GF-D8 (cell line): ENCODE measurements around the gene MICAL3.
"Not testable (repeated sequence)": the region's sequence is repeated elsewhere in the genome, so short reads cannot be mapped to it uniquely, and the experiment has no call there.

Source experiments
- DNase-seq: peaks from one replicate; lab custom pipeline; 2025; lab: John Stamatoyannopoulos, UW

MICAL3 gene

DNA sequence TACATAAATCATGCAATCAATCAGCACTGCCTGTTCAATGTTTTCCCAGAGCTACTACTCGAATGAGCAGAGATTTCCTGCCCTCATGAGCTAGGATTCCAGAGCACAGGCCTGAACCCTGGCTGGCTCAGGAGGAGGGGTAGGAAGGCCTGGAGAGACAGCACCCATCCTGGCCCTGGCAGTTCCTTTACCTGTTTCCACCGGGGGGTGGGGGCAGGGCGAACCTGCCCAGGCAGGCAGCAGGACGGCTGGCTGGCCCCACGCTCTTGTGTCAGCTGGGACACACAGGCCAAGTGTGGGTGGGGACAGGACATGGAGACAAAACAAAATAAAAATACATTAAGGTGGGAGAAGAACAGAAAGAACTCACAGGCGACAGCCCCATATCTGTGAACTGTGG lies 140.3 kb downstream of the MICAL3 start:
- no peak for DNase-seq

DNA sequence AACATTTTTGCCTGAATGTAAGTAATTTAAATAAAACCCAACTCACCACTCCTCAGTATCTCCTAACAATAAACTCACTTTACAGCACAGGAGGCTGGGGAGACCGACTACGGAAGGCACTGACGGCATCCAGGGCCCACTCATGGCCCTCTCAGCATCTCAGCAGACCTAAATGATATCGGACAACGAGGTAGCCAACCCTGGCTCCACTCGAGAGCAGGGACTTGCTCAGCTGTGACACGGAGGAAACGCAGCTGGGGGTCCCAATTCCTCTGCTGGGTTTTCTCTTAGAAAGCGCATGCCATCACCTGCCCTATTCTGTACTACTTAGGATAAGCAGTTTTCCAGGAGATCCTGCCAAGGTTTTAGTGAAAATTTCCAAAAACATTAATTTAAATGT lies 141.0 kb downstream of the MICAL3 start:
- DNase-seq: no peak

GRCh38 chr22:17882727-17883126 lies 141.6 kb downstream of the MICAL3 start:
- DNase-seq: no peak

DNA sequence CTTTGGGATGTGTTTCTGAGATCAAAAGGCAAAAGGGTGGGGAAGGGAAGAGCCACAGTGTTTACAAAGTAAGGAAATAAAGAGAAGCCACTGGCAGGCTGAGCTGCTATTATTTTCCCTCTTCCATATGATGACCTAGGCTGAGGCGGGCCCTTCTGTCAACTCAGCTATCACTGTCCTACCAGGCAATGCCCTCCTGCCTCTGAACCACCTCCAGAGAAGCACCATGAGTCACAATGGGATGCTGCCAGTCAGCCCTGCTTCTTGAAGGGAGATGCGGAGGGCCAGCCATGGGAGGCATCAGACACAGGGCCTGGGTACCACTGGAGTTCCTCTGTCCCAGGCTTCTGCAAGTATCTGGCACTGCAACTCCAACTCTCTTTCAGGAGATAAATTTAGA lies 142.2 kb downstream of the MICAL3 start:
- no peak for DNase-seq

GRCh38 chr22:17881366-17881765 lies 143.0 kb downstream of the MICAL3 start:
- no peak for DNase-seq

GRCh38 chr22:17880468-17880867 lies 143.9 kb downstream of the MICAL3 start:
- no peak for DNase-seq

GRCh38 chr22:17880020-17880419 lies 144.3 kb downstream of the MICAL3 start:
- no peak for DNase-seq

DNA sequence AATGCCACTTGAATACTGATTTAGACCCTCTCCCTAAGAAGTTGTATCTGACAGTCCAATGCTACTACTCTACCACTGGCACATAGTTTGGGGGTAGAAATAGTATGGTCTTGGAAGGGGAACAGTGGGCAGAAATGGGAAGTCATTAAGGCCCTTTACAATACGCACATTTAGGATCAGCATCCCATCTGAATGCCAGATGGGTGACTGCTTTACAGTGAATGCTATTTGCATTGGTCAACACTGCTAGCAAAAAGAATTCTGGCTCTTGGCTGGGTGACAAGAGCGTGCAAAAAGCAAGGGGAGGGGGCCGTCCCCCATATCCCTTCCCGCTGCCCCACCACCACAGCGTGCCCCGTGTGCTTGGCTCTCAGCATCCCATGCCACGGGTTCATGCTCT lies 145.4 kb downstream of the MICAL3 start:
- DNase-seq: no peak

GRCh38 chr22:17878186-17878694 lies 146.1 kb downstream of the MICAL3 start:
- no peak for DNase-seq

DNA sequence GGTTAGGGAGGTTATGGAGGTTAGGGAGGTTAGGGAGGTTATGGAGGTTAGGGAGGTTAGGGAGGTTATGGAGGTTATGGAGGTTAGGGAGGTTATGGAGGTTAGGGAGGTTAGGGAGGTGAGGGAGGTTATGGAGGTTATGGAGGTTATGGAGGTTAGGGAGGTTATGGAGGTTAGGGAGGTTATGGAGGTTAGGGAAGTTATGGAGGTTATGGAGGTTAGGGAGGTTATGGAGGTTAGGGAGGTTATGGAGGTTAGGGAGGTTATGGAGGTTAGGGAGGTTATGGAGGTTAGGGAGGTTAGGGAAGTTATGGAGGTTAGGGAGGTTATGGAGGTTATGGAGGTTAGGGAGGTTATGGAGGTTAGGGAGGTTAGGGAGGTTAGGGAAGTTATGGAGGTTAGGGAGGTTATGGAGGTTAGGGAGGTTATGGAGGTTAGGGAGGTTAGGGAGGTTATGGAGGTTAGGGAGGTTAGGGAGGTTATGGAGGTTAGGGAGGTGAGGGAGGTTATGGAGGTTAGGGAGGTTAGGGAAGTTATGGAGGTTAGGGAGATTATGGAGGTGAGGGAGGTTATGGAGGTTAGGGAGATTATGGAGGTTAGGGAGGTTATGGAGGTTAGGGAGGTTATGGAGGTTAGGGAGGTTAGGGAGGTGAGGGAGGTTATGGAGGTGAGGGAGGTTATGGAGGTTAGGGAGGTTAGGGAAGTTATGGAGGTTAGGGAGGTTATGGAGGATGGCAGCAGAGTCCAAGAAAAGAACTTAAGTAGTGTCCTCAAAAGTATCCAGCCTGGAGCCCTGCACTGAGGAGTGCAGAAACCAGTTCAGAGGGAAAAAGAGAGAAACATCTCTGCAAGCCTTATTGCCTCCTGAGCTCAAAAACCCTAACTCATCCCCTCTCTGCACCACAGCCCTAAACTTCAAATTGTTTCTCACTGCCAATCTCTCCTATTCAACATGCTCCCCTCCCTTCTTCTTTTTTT lies 147.2 kb downstream of the MICAL3 start:
- DNase-seq: not testable (repeated sequence)

- DNase-seq: no peak
Observed at GRCh38 chr22:17876306-17876831, 148.0 kb downstream of the MICAL3 start.

GRCh38 chr22:17875631-17876030 lies 148.7 kb downstream of the MICAL3 start:
- no peak for DNase-seq

DNA sequence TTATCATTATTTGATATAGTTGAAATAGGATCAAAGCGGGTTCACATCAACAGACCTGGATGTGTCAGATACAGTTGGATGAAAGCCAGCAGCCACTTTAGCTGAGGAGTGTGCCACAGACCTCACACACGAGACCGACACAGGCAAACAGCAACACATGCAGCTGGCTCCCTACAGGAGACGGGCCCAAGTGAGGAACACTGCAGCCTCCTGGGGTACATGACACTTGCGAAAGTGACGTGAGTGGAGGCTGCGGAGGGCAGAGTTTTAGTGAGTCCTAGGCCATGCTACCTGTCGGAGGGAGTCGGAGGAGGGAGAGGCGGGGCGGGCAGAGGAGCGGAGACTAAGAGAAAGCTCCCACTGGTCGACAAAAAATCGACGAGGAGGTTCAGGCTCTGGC lies 149.2 kb downstream of the MICAL3 start:
- no peak for DNase-seq

- no peak for DNase-seq
Observed at GRCh38 chr22:17874231-17874905, 150.0 kb downstream of the MICAL3 start.

DNA sequence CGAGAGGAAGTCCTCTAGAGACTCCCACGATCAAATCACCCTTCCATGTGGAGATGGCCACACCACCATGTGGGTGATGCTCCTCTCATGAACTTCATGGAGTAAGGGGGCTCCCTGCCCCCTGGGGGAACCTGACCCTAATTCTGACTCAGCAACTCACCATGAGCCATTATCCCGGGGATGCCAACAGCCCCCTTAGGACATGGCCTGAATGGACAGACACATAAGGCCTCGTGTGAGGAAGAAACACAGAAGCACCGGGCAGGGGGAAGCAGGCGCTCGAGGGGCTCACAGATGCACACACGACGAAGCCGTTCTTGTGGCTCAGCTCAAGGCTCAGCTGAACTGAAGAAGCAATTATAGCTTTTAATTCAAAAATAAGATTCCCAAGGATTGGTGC lies 150.6 kb downstream of the MICAL3 start:
- no peak for DNase-seq

DNA sequence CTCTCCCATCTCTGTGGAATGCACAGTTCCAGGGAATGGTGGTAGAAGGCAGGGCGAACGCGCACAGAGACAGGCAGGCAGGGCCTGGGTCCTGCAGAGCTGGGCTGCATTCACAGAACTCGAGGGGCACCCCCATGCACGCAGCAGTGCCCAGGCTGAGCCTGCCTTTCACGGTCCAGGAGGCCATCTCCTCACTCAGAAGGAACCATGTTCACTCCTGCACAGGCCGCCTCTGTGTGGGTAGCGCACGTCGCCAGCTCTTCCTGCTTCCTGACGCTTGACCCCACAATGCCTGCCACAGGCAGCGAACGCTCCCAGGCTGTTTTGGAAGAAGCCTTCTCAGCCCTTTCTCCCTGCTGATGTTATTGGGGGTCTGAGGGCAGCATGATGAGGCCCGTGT lies 151.2 kb downstream of the MICAL3 start:
- no peak for DNase-seq

- DNase-seq: no peak
Observed at GRCh38 chr22:17872471-17872870, 151.9 kb downstream of the MICAL3 start.

- DNase-seq: no peak
Observed at GRCh38 chr22:17871726-17872458, 152.5 kb downstream of the MICAL3 start.

DNA sequence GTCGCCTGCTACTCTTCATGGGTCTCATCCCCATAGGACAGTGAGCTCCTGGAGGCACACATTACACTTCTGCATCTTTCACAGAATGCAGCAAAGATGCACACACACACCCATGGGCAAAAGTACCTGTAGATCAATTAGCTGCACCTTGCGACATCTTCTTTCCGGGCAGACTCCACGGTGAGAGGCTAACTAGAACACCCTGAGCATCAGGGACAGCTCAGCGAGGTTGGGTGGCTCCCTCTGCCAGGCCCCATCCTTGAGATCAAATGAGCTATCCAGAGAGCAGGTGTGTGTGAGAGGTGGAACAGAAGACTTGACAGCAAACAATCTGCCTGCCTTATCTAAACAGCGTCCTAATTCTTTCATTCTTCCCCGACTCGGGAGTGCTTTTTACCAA lies 154.0 kb downstream of the MICAL3 start:
- no peak for DNase-seq

- no peak for DNase-seq
Observed at GRCh38 chr22:17869285-17870096, 154.9 kb downstream of the MICAL3 start.

DNA sequence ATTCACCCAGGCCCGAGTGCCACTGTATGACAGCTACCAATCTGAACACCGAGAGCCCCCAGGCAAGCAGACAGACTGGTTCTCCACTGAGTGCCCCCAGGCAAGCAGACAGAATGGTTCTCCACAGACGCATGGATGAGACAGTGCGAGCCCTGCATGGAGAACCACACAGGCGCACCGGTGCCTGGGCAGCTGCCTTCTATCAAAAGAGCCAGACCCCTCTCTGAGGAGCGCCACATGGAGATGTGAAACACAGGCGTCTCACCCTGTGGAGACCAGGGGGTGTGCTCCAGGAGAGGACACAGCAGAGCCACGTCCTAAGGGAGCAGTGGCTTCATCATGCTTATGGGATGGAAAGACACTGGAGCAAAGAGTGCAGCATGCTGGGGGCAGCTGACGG lies 155.6 kb downstream of the MICAL3 start:
- no peak for DNase-seq
